ENCODE measurements around the gene SLC25A3.
A peak's percentile ranks its signal among the peaks of the same experiment; 100 is the strongest.
"Not testable (repeated sequence)": the region's sequence is repeated elsewhere in the genome, so short reads cannot be mapped to it uniquely, and the experiment has no call there.

Gene SLC25A3

DNA sequence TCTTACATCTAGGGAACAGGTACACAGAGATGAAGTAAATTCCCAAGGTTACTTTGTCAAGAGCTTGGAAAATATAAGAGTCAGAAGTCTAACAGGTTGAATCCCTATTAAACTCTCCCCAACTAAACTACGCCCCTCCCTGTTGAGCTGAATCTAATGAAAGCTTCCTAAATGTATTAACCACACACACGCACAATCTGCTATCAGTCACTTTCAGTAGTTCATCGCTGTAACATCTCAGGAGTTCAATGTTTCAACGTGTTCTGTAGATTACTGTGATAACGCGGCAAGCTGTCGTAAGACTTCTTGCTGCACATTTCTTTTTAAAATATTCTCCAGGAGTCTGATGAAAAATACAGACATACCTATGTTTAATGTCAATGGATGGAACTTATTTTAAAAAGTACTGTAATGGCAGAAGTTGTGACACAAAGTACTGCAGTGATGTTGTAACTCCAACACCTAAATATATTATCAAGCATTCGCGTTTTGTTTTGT is 612 bp upstream of the SLC25A3 start:
- no peak for TF ChIP-seq CTCF (IDR thresholded peaks at IDR 0.05; ENCODE audit: low read depth, low read length, missing control alignments)
- no peak for DNase-seq (ENCODE audit: low read depth)
- H3K4me3 ChIP-seq (ENCODE audit: low read depth, low read length): peak overlapping the region; percentile 99
- in situ Hi-C loops (cut with HindIII; ENCODE audit: low sequenced_read_pairs): no loop called here

DNA sequence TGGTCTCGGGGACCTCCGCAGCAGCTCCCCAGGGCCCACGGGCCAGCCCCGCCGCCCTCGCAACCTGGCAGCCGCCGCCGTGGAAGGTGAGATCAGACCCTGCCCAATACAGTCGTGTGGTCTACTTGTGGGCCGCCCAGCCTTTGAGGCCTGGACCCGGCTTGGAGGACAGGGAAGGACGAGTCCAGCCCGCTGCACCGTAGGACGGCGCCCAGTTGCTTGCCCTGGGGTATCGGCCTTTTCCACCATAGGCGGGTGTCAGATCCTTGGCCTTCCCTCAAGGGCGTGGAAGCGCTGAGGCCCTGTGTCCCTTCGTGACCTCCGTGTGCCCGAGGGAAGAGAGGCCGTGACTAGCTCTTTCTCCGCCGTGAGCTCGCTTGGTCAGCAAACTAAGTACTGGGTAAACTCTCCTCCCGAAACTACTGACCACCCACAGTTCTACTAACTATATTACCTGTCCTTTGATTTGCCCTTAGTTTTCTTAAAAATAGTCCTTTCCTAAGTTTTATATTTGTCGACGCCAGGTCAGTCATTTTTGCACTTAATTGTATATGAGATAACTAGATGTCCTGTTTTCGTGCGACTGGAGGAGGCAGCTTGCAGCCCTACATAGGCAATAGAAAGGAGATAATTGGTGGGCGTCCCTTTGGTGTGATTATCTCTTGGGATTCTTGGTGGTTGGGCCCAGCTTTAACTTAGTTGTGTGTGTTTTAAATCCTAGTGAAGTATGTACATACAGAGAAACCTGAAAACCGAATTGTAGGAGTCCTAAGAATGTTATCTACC is 757 bp downstream of the SLC25A3 start:
- in situ Hi-C loops (cut with HindIII; ENCODE audit: low sequenced_read_pairs): no loop called here
- TF ChIP-seq CTCF (IDR thresholded peaks at IDR 0.05; ENCODE audit: low read depth, low read length, missing control alignments): no peak
- no peak for DNase-seq (ENCODE audit: low read depth)

GRCh38 chr12:98595243-98595988 is 1.9 kb downstream of the SLC25A3 start:
- in situ Hi-C loops (cut with HindIII; ENCODE audit: low sequenced_read_pairs): no loop called here
- TF ChIP-seq CTCF (IDR thresholded peaks at IDR 0.05; ENCODE audit: low read depth, low read length, missing control alignments): no peak
- peak; percentile 75 for DNase-seq (ENCODE audit: low read depth)
- peak overlapping the region; percentile 99 for H3K4me3 ChIP-seq (ENCODE audit: low read depth, low read length)

More for the DNA sequence above, 757 bp downstream of the SLC25A3 start:
- H3K4me3 ChIP-seq (ENCODE audit: low read depth, low read length): peak overlapping the region; percentile 99

DNA sequence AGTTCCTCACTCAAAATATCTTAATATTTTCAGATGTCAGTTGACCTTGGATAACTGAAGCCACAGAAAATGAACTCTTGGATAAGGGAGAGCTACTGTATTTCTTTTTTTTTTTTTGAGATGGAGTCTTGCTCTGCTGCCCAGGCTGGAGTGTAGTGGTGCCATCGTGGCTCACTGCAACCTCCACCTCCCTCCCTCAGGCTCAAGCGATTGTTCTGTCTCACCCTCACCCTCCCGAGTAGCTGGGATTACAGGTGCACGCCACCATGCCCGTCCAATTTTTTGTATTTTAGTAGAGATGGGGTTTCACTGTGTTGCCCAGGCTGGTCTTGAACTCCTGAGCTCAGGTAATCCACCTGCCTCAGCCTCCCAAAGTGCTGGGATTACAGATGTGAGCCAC is 3.8 kb downstream of the SLC25A3 start:
- in situ Hi-C loops (cut with HindIII; ENCODE audit: low sequenced_read_pairs); H3K4me3 ChIP-seq (ENCODE audit: low read depth, low read length); DNase-seq (ENCODE audit: low read depth): not testable (repeated sequence)

- H3K4me3 ChIP-seq (ENCODE audit: low read depth, low read length): no peak overlapping the region
- in situ Hi-C loops (cut with HindIII; ENCODE audit: low sequenced_read_pairs): no loop called here
- no peak for TF ChIP-seq CTCF (IDR thresholded peaks at IDR 0.05; ENCODE audit: low read depth, low read length, missing control alignments)
- DNase-seq (ENCODE audit: low read depth): no peak
These were observed 8.4 kb downstream of the SLC25A3 start for GRCh38 chr12:98601924-98602323.

DNA sequence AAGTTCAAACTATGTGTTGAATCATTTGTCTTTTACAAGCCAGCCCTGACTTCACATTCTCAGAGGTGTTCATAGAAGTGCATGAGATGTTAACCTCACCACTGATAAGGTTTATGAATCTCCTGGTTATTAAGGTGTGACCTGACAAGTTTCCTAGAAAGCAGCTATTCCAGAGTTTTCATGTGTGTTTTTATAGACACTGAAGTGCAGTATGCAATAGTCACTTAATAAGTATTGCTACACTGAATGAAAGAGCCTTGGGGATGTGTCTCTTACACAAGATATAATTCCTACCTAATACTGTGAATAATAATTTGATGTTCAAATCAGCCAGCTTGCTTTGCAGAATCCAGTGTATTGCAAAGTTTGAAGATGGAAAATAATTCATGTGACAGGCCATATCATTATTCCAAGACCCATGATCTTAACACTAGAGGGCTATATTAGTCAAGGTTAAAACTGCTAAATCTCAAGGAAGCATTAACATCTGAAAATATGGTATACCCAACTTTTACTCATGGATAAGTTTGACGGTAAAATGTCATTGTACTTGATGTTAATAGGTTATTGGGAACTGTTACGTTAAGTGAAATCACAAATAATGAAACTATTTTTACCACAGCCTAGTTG is 13.0 kb downstream of the SLC25A3 start:
- DNase-seq (ENCODE audit: low read depth): no peak
- TF ChIP-seq CTCF (IDR thresholded peaks at IDR 0.05; ENCODE audit: low read depth, low read length, missing control alignments): no peak
- no peak overlapping the region for H3K4me3 ChIP-seq (ENCODE audit: low read depth, low read length)
- in situ Hi-C loops (cut with HindIII; ENCODE audit: low sequenced_read_pairs): no loop called here

Measured in astrocyte of the cerebellum (primary cell).